Kidney glomerular epithelial cell (primary cell): ENCODE measurements around the gene HOXC5.

Experiments used
- DNase-seq: peaks from one replicate; lab custom pipeline; 2025; lab: John Stamatoyannopoulos, UW

The HOXC5 gene

DNA sequence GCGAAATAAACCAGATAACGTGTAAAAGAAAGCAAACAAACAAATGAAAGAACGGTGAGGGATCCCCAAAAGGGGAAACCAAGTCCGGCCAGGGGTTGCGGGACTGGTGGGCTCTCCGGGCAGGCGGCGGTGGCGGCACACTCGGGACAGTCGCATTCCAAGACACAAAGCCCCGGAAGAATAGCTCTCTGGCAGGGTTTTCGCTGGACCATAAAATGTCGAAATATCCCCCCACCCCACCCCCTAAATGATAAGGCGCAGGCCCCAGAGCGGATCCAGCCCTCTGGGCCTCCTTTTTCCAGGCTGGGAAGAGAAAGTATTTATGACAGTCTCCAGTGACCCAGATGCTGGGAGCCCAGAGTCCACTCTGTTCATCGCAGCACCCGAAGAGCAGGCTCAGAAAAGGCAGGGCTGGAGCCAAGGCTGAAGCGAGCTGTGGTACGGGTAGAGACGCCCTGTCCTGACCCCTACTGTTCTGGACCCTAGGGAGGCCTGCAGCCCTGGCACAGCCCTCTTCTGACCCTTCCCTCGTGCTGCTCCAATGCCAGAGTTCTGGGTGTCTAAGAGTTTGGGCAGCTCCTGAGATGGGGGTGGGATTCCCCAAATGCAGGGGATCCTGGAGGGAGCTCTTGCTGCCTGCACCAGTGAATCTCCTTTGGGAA is 26.2 kb upstream of the HOXC5 start:
- no peak for DNase-seq

DNA sequence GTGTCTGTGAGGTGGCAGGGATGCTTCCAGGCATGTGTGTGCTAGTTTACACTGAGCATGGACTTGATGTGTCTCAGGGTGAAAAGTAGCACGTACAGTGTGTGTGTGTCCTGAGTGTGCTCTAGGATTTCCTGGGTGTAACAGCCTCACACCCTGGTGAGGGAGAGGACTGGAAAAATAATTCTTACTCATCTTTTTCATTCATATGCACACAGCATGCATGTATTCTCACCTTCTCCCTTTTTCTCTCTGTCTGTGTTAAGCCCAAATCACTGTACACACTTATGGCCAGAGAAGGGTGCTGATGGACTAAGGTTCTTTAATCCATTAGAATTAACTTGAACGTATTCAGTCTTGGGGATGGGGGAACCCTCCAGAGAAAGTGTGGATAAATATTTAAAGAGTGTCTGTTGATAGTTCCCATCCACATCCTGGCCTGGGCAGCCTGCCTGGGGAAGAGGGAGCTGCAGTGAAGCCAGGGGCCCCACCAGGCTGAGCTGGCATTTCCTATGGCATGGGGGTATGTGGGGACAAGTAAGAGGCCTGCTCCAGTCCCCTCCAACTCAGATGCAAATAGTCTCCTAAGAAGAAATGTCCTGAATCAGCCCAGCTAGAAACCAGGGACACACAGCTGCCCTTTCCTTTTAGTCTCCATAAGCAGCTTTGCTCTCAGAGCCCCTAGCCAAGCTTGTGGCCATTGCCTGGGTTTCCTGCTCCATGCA is 25.2 kb upstream of the HOXC5 start:
- no peak for DNase-seq

DNA sequence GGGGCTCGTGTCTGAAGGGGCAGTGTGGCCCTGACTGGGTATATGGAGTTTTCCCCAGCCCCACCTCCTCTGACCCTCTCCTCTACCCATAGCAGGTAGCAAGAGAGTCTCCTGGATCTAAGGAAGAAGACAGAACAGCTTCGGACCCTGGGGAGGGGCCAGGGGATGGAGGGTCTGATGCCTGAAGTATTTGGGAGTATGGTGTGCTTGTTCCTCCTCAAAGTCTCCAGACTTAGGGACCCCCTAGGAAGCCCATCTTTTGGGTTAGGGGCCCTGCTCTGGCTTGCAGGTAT is 24.6 kb upstream of the HOXC5 start:
- DNase-seq: no peak

DNA sequence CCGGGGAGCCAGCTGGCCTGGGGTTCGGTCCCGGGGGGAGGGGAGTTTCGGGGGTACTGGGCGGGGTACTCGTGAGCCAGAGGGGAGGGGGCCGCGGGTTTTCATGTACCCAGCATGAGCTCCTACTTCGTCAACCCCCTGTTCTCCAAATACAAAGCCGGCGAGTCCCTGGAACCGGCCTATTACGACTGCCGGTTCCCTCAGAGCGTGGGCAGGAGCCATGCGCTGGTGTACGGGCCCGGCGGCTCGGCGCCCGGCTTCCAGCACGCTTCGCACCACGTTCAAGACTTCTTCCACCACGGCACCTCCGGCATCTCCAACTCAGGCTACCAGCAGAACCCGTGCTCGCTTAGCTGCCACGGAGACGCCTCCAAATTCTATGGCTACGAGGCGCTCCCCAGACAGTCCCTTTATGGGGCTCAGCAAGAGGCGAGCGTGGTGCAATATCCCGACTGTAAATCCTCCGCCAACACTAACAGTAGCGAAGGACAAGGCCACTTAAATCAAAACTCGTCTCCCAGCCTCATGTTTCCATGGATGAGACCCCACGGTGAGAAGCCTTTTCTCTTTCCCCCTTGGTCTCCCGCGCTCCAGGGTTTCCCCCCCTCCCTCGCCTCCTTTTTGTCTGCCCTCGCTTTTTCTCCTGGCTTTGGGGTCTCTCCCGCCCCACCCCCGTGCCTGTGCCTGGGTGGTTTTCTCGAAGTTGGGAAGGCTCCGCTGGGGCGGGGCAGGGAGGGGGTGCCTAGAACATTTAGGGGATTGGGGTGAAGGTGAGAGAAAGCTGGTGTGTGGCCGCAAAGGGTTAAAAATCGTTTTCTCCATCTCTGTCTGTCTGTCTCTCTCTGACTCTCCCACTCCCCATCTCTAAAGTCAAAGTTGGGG is 23.4 kb upstream of the HOXC5 start:
- no peak for DNase-seq

DNA sequence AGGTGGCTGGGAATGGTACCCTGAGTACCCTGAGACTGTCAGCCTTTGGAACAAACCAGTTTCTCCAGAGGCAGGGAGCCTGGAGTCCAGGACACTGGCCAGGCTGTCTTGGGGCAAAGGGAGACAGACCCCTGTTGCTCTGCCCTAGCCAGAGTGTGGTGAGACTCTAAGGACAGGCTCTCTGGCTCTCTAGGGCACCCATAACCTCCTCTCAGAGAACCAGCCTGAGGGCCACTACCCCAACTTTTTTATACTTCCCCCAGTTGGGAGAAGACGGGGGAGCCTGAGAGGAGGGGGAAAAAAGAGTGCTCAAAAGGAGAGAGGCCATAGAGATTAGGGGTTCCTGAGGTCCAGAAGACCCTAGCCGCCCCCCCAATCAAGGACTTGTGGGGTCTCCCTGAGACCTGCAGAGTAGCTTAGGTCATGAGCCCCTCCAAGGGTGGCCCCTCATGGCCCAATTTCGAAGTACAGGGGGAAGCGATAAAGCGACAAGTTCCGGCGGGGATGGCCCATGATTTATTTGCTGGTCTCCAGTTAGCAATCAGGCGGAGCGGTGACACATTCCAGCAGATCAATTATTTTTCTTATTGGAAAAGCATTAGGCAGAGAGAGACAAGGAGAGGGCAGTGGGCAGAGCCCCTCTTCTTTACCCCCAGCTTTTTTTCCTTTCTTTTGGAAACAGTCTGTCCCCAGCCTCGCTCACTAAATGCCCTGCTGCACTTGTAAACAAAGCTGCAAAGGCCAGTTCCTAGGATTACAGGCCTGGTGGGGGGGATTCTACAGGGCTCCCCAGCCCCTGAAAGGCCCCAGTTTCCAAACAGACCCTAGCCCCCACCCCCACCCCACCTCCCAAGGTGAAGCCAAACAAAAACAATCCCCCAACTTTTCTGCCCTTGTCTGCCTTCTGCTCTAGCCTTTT is 22.5 kb upstream of the HOXC5 start:
- DNase-seq: no peak

DNA sequence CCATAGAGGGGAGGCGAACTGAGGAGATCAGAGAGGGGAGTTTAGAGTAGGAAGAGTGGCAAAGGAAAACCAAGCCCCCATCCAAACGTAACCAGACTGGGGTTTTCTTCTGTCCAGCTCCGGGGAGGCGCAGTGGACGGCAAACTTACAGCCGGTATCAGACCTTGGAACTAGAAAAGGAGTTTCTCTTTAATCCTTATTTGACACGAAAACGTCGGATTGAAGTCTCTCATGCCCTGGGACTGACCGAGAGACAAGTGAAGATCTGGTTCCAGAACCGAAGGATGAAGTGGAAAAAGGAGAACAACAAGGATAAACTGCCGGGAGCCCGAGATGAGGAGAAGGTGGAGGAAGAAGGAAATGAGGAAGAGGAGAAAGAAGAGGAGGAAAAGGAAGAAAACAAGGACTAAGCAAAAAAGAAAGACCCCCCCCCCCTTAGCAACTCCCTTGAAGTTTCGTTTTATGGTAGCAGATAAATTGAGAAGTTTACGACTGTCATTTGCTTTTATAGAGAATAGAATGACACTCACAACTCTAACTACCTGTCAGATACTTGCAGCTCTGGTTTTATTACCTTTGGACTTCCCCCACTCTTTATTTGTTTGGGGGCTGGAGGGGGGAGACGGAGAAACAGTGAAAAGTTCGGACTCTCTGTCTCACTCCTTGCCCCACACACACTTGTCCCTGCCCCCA is 21.7 kb upstream of the HOXC5 start:
- DNase-seq: no peak

DNA sequence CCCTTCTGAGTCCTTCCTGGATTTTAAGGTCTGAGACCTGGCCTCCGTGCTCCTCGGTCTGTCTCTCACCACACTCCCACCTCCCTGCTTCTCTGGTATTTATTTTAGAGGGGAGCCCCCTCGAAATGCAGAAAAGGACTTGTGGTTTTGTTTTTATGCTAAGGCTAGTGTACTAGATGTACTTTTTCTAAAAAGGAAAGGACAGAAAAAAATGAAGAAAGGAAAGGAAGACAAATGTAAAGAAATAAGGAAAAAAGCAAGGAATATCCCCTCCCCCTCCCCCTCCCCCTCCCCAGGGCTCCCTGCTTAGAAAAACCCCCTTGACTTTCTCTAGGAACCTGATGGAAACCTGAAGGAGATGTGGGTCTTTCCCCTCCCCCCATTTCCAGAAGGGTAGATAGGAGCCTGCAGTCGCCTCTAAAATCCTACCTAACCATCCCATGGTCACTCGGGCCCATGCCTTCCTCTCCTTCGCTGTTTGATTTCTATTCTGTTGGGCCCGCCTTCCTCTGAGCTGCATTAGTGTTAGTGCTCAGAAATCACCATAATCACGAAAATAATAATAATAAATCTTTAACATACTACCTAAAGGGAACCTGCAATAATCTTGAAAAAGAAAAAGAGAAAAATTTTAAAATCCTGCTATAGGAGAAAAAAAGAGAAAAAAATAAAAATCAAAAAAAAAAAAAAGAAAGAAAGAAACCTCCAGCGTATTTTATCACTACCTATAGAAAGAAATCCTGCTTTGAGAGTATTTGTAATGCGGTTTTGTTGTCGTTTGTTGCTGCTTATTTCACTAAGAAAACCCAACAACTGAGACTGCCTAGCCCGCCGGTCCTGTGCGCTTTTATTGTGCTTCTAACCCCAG is 21.0 kb upstream of the HOXC5 start:
- no peak for DNase-seq

DNA sequence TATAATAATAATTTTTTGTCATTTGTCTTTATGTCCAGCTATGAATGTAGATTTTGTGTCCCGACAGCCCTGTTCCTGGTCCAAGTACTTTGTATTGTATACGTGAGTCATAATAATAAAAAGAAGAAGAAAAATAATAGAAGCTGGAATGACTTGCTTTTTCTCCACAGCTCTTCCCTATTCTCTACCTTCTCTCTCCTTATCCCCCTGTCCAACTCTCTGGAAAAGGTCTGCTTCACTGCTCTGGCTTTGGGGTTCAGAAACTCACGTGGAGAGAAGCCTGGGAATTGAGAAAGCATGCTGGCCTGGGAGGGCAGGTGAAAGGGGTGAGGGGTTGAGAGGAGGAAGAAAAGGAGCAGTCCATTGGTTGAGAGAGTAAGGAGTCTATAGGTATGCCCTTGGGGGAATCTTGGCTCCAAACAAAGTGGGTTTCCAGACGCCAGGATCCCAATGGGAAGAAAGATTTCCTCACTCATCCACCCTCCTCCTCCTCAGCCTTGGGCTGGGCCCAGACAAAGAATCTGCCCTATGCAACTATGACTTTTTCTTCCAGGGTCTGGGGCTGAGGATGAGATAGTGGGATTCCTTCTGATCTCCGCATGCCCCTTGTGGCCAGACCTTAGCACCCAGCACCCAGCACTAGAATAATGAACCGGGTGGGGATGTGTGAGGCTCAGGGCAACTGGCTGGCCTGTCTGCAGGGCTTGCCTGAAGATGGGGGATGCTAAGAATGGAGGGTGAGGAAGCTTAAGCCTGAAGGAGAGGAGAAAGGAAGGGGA is 20.0 kb upstream of the HOXC5 start:
- no peak for DNase-seq

DNA sequence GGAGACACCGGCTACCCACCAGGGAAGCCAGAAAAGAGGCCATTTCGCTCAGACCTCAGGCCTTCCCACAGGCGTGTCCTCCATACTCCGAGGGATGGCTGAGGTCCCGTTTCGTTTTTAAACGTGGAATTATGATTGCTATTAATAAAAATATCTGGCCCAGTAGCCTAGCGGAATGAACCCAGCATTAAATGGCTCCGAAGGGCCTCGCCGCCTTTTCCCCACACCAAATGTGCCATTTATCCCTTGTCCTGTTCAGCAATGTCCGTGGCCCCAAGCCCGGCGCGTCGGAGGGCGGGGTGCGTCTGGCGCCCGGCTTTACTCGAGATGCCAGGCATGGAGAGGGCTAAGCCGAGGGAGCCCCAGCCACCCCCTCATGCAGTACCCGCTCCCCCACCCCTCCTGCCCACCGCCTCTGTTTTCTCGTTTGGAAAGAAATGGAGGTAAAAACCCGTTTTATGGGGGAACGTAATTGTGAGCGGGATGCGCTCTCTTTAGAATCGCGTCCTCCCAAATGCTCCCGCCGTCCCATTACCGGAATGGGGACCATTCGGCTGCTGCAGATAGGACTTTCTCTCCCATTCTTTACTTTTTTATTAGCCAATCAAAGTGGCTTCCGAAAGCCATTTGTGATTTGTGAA is 18.4 kb upstream of the HOXC5 start:
- no peak for DNase-seq

DNA sequence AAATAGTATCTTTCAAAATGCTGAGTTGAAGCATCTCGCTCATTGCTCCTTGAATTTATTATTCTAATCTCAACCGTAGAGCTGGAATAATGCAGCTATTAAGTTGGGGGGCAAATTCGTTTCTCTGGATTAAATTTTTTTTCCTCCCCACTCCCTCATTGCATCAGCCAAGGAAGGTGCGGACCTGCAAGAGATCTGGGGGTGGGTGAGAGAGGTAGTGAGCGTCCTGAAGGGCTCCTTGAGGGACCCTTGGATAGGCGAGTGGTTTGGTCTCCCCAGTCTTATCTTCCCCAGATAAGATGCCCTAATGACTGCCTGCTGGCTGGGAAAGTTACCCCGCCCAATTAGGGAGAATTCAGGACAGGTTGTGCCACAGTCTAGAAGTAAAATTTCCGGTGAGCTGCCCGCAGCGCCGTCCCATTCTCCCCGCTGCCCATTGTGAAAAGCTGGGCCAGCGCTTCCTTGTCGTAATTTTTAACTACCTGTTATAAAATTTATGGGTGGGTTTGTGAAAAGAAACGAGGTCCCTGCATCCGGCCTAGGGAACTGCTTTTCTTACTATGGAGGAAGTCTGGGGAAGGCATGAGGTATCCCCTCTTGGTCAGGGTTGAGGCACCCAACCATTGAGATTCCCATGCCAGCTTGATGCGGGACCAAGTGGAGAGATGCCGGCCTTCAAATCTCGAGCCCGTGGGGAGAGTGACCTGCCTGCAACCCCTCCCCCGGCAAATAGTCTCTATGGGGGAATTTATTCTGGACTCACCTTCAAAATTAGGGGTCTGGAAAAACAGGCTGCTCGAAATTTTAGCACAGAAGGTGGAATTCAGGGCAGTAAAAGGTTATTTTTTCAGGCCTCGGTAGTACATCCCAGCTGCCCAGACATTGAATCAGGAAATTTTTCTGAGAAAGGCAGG is 17.6 kb upstream of the HOXC5 start:
- no peak for DNase-seq

DNA sequence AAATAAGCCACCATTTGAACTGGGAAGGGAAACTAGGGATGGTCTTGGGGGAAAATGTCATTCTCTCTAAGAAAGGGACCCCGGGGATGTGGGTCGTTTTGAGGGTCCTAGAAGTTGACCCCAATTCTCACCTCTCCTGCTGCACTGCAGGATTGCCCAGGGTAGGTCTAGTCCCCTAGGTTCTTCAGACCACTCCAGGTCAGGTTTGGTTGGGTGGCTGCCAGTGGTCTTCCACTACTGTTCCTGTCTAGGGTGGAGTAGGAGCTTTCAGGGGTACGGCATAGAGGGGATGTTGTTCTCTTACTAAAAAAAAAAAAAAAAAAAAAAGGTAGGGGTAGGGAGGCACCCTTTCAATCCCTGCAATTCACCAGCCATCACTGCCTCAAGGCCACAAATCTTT is 16.8 kb upstream of the HOXC5 start:
- DNase-seq: no peak

DNA sequence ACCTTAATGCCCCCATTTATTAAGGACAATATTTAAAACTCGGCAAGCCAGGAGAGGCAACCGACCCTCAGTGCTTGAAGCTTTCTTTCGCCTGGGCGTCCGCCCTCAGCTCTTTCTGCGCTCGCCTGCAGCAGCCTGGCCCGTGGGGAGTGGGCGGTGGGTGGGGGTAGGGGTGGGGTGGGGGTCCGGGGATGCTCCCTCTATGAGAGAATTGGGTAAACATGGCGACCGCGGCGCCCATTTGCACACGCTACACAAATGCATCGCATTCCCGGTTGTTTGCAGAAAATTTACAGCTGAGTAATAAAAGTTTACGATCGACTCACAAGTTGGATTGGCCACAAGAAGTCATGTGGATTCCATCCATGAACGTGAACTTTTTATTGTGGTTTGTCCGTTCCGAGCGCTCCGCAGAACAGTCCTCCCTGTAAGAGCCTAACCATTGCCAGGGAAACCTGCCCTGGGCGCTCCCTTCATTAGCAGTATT is 16.3 kb upstream of the HOXC5 start:
- peak; percentile 90 for DNase-seq

DNA sequence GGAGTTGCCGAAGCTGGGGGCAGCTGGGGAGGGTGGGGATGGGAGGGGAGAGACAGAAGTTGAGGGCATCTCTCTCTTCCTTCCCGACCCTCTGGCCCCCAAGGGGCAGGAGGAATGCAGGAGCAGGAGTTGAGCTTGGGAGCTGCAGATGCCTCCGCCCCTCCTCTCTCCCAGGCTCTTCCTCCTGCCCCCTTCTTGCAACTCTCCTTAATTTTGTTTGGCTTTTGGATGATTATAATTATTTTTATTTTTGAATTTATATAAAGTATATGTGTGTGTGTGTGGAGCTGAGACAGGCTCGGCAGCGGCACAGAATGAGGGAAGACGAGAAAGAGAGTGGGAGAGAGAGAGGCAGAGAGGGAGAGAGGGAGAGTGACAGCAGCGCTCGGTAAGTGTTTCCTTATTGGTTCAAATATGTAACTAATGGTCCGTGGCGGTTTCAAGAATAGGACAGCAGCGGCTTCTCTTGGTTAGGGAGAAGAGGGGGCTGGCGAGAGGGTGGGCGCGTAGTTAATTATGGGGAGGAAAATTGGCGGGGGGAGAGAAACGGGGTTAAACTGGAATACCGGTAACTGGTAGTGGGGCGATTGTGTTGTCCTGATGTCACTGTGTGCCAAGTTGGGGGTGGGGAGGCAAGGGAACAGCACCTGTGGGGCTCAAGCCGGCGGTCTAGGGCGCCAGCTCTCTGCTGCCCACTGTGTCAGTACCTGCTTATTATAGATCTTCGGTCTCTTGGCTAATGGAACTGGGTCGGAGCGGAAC is 15.6 kb upstream of the HOXC5 start:
- peak; percentile 74 for DNase-seq

DNA sequence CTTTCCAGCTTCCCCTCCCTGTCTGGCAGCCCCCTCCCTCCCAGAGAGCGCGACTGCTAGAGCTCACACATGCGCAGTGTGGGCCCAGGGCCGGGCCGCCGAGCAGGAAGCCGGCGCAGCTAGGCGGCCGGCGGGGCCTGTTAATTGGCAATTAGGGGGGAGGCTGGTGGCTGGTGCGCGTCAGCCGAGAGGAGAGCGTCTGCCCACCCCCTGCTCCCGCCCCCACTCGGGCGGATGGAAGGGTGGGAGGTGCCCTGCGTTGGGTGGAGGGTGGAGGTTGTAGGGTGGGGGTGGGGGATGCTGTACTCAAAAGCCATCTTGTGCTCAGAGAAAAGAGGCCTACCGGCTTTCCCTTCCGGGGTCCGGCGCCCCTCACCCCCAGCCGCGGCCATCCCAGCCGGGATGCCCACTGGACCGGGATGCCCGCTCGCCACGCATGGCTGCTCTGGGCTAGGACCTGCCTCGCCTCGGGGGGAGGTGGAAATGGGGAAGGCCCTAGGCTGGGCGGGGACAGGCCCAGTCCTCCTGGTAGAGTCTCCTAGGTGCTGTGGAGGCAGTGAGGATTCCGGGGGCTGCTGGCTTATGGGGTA is 14.9 kb upstream of the HOXC5 start:
- peak; percentile 84 for DNase-seq

DNA sequence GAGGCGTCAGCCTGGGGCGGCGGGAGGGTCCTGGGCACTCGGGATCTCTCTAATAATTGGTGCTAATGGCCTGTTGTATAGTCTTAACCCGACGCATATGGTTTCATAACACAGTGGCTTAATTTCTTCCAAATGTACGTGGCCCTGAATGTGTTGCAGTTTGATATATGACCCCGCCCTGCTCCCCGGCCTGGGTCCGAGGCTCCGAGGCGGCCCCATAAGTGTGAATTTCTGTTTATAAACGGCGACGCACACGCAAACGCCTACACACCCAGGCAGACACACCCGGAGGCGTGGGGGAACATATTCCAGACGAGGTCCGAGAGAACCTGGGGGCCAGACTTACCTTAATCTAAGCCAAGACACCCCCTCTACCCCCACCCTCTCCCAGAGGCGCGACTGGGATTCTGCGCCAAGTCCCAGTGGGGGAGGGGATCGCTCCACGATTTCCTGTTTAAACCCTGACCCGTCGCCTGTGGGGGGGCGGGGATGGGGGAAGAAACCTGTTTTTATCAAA is 14.3 kb upstream of the HOXC5 start:
- DNase-seq: no peak

DNA sequence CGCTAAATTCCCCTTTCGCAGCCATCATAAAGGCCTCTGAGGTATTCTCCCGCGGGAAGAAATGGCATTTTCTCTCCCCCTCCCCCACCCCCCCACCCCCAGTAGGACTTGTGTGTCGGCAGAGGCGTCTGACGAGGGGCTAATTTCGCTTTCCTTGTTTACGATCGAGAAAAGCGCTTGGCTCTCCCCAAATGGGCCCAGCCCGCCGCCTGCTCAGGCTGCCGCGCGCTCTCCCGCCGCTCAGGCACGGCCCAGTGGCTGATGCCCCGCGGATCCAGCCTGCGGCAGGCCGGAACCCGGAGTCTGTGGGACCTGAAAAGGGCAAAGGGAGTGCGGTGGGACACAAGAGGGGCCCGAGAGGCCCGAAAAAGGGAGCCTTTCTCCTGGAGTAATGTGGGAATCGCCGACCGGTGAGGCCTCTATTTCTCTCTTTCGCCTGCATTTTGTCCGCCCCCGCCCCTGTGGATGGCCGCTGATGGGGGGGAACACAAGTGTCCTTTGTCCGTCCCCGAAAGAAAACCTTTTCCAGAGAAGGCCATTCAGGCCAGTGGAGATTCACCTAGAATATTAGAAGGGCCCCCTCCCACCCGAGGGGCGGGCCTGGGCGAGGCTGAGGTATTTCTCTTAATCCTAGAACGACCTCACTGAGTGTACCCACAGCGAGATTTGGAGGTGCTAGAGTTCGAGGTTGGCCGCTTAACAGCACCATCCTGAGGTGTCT is 13.6 kb upstream of the HOXC5 start:
- no peak for DNase-seq
